Activated CD8-positive, alpha-beta T cell treated with anti-CD3 and anti-CD28 coated beads for 36 hours (primary cell): ENCODE measurements around the gene PDXP. TPM values are rescaled to one million over a fixed set of nuclear protein-coding genes. Genes with fewer than 3 reads are reported as not detected.
"Not testable (repeated sequence)": the region's sequence is repeated elsewhere in the genome, so short reads cannot be mapped to it uniquely, and the experiment has no call there.

ENCODE experiments used
- ATAC-seq: fragments of 200-7000 bp; cut with Tn5 transposase; one replicate; pipeline ENCODE4 v1.10.0; 2021; ENCODE audit warnings: mild to moderate bottlenecking, moderate library complexity
- CTCF ChIA-PET: fragments of 350-600 bp; sonication (Branson Sonifier 250); formaldehyde crosslinking; loops from one replicate; lab custom pipeline; 2021; ENCODE audit warnings: antibody characterized with exemption; lab: Charles Lee
- POLR2A ChIA-PET: fragments of 350-600 bp; sonication (Branson Sonifier 250); formaldehyde crosslinking; loops from one replicate; lab custom pipeline; 2021; ENCODE audit warnings: antibody characterized with exemption; lab: Charles Lee
- DNase-seq: peaks from one replicate; pipeline ENCODE4 v3.0.0-alpha.2; 2020
- H3K27ac Mint-ChIP-seq: one replicate; pipeline ENCODE4 v1.8.0; 2021; ENCODE audit warnings: mild to moderate bottlenecking, mixed read lengths
- H3K27me3 Mint-ChIP-seq: one replicate; pipeline ENCODE4 v1.8.0; 2021; ENCODE audit warnings: mixed read lengths
- H3K36me3 Mint-ChIP-seq: one replicate; pipeline ENCODE4 v1.8.0; 2021; ENCODE audit warnings: low read depth, mixed read lengths
- H3K4me1 Mint-ChIP-seq: one replicate; pipeline ENCODE4 v1.8.0; 2021; ENCODE audit warnings: low read depth, mixed read lengths
- H3K4me3 Mint-ChIP-seq: one replicate; pipeline ENCODE4 v1.8.0; 2021; ENCODE audit warnings: mild to moderate bottlenecking, moderate library complexity, mixed read lengths
- H3K9me3 Mint-ChIP-seq: one replicate; pipeline ENCODE4 v1.8.0; 2021; ENCODE audit warnings: mixed read lengths
- CTCF ChIP-seq: fragments of 200-600 bp; IDR thresholded peaks from one replicate; pipeline ENCODE4 v1.8.0; 2022; ENCODE audit warnings: antibody characterized with exemption, mild to moderate bottlenecking
- intact Hi-C: fragments of 100-400 bp; cut with micrococcal nuclease; formaldehyde crosslinking; loops from one replicate; pipeline ENCODE4 v1.10.0; 2022
- total RNA-seq, 2 experiments: library from RNA; stranded (reverse); gene quantifications; one replicate each; pipeline ENCODE4 v1.2.3, GENCODE V29; 2021

The PDXP gene
- 10 to 100 TPM; 51.3 to 51.5 TPM for total RNA-seq

GRCh38 chr22:37658133-37659065, at the start of gene PDXP:
PDXP (plus strand) TSS chr22:37658723; CDS start chr22:37658783, 60 bp downstream.
- Mint-ChIP-seq H3K27ac (peak within 1 kb of the TSS; percentile 95), H3K27me3 (no peaks in the 10 kb centered on the region), H3K36me3 (peaks cover 17% of the 10 kb centered on the region), H3K4me3 (peak within 1 kb of the TSS; percentile 89), H3K9me3 (no peaks in the 10 kb centered on the region), H3K4me1 (peaks cover 39% of the 10 kb centered on the region)
- TF ChIP-seq CTCF: no peak
- ChIA-PET POLR2A (interaction anchor here (0.8 to 3.7 kb wide), 15 partner anchors 9 to 186 kb away, joined by 3 to 51 read pairs (median 5); partner anchors contain the start of genes ANKRD54, LGALS1, NOL12 and SH3BP1), CTCF (interaction anchor here (0.6 to 68.1 kb wide), 10 partner anchors 11 to 205 kb away, joined by 3 to 1770 read pairs (median 4); partner anchors contain the start of genes GGA1, LGALS1, NOL12 and SH3BP1)
- DNase-seq: peak; percentile 98
- ATAC-seq: peak; percentile 97
- intact Hi-C loops: loop anchor here (2.0 kb wide), 1 partner anchor 14 kb away; no protein-coding TSS in a partner anchor

GRCh38 chr22:37609240-37610152, 49.0 kb upstream of the PDXP start:
- Mint-ChIP-seq H3K36me3 (peaks cover 6% of the 10 kb centered on the region), H3K4me1 (peaks cover 43% of the 10 kb centered on the region), H3K27me3 (no peaks in the 10 kb centered on the region), H3K27ac (peak overlapping the region; percentile 85), H3K9me3 (no peaks in the 10 kb centered on the region), H3K4me3 (peak overlapping the region; percentile 91)
- ChIA-PET CTCF (interaction anchor here (0.6 to 41.4 kb wide), 4 partner anchors 14 to 94 kb away, joined by 3 to 1770 read pairs (median 80); partner anchors contain the start of genes LGALS1, NOL12, PDXP and SH3BP1), POLR2A (interaction anchor here (0.7 to 3.8 kb wide), 16 partner anchors 10 to 305 kb away, joined by 3 to 30 read pairs (median 6); partner anchors contain the start of genes GCAT, LGALS1, NOL12 and PDXP)
- no peak for TF ChIP-seq CTCF
- ATAC-seq (no peak), DNase-seq (no peak)
- intact Hi-C loops: no loop called here

- H3K36me3 Mint-ChIP-seq, H3K27me3 Mint-ChIP-seq, ATAC-seq, intact Hi-C loops, H3K9me3 Mint-ChIP-seq, DNase-seq: not testable (repeated sequence)
- peak overlapping the region; percentile 85 for H3K27ac Mint-ChIP-seq
- peaks cover 38% of the 10 kb centered on the region for H3K4me1 Mint-ChIP-seq
- ChIA-PET CTCF (interaction anchor here (6.1 to 41.4 kb wide), 2 partner anchors 15 to 46 kb away, joined by 119 to 1770 read pairs; partner anchors contain the start of genes LGALS1, NOL12, PDXP and SH3BP1), POLR2A (interaction anchor here (0.8 to 3.8 kb wide), 10 partner anchors 9 to 89 kb away, joined by 3 to 30 read pairs (median 9); partner anchors contain the start of genes LGALS1 and NOL12)
- peak overlapping the region; percentile 91 for H3K4me3 Mint-ChIP-seq
Measured at GRCh38 chr22:37610153-37610475, 48.4 kb upstream of the PDXP start.

- no peak for DNase-seq
- ATAC-seq: no peak
- Mint-ChIP-seq H3K4me1 (peaks cover 33% of the 10 kb centered on the region), H3K9me3 (no peaks in the 10 kb centered on the region), H3K4me3 (peak overlapping the region; percentile 91), H3K27me3 (no peaks in the 10 kb centered on the region), H3K36me3 (peaks cover 7% of the 10 kb centered on the region), H3K27ac (peak overlapping the region; percentile 53)
- ChIA-PET CTCF (interaction anchor here (6.1 to 41.4 kb wide), 2 partner anchors 15 to 46 kb away, joined by 119 to 1770 read pairs; partner anchors contain the start of genes LGALS1, NOL12, PDXP and SH3BP1), POLR2A (interaction anchor here (0.8 to 3.6 kb wide), 8 partner anchors 9 to 88 kb away, joined by 3 to 30 read pairs (median 7); partner anchors contain the start of genes LGALS1 and NOL12)
- TF ChIP-seq CTCF: no peak
- intact Hi-C loops: no loop called here
Measured at GRCh38 chr22:37610480-37611129, 47.9 kb upstream of the PDXP start.
